GM18867 (cell line): ENCODE measurements around the gene FAM90A1.
"Not testable (repeated sequence)": the region's sequence is repeated elsewhere in the genome, so short reads cannot be mapped to it uniquely, and the experiment has no call there.

Experiments
- ATAC-seq: cut with Tn5 transposase; IDR thresholded peaks from one replicate; pipeline ENCODE4 v1.9.1; 2021; ENCODE audit warnings: mild to moderate bottlenecking, moderate library complexity; ENCODE audit not compliant: unreplicated experiment

The FAM90A1 gene

GRCh38 chr12:8233935-8234495 is 6.6 kb upstream of the FAM90A1 start:
- ATAC-seq: not testable (repeated sequence)

GRCh38 chr12:8233300-8233855 is 6.0 kb upstream of the FAM90A1 start:
- not testable (repeated sequence) for ATAC-seq

- not testable (repeated sequence) for ATAC-seq
Measured at GRCh38 chr12:8231666-8232608, 4.5 kb upstream of the FAM90A1 start.

- not testable (repeated sequence) for ATAC-seq
Measured at GRCh38 chr12:8231049-8231448, 3.6 kb upstream of the FAM90A1 start.

- not testable (repeated sequence) for ATAC-seq
Measured at GRCh38 chr12:8229486-8229885, 2.1 kb upstream of the FAM90A1 start.

GRCh38 chr12:8228607-8229006 is 1.2 kb upstream of the FAM90A1 start:
- not testable (repeated sequence) for ATAC-seq

- not testable (repeated sequence) for ATAC-seq
Measured at GRCh38 chr12:8227732-8228077, 287 bp upstream of the FAM90A1 start.

- ATAC-seq: no peak
Measured at GRCh38 chr12:8226355-8226754, 1.1 kb downstream of the FAM90A1 start.

GRCh38 chr12:8224782-8225181 is 2.6 kb downstream of the FAM90A1 start:
- ATAC-seq: not testable (repeated sequence)

- ATAC-seq: not testable (repeated sequence)
Measured at GRCh38 chr12:8223646-8224045, 3.8 kb downstream of the FAM90A1 start.

GRCh38 chr12:8222303-8222702 is 5.1 kb downstream of the FAM90A1 start:
- not testable (repeated sequence) for ATAC-seq

GRCh38 chr12:8221844-8222243 is 5.6 kb downstream of the FAM90A1 start:
- not testable (repeated sequence) for ATAC-seq

- ATAC-seq: not testable (repeated sequence)
Measured at GRCh38 chr12:8221375-8221774, 6.0 kb downstream of the FAM90A1 start.

- not testable (repeated sequence) for ATAC-seq
Measured at GRCh38 chr12:8218711-8219382, 8.6 kb downstream of the FAM90A1 start.

GRCh38 chr12:8197685-8198308 is 29.6 kb downstream of the FAM90A1 start:
- not testable (repeated sequence) for ATAC-seq

GRCh38 chr12:8188088-8188487 is 39.3 kb downstream of the FAM90A1 start:
- not testable (repeated sequence) for ATAC-seq

GRCh38 chr12:8184206-8184605 is 43.2 kb downstream of the FAM90A1 start:
- not testable (repeated sequence) for ATAC-seq

- not testable (repeated sequence) for ATAC-seq
Measured at GRCh38 chr12:8183346-8183745, 44.1 kb downstream of the FAM90A1 start.

GRCh38 chr12:8182923-8183322 is 44.5 kb downstream of the FAM90A1 start:
- ATAC-seq: not testable (repeated sequence)

- ATAC-seq: not testable (repeated sequence)
Measured at GRCh38 chr12:8181271-8181670, 46.1 kb downstream of the FAM90A1 start.
